Spleen (tissue), 7 donors: Measurements from ENCODE around the gene NUP214.
A peak's percentile ranks its signal among the peaks of the same experiment; 100 is the strongest.

Experiments used
- CTCF ChIP-seq, 11 experiments: fragments of 200-600 bp in 7 of 11; fragments of 450-650 bp in 4 of 11; sonication (generic) in 4 of 11; IDR thresholded peaks in 8 of 11; conservative IDR thresholded peaks in 3 of 11; 1 replicate in 7 of 11; 2 replicates in 4 of 11; pipeline versions ENCODE4 v1.4.0 to v1.8.0; 2016 to 2021; ENCODE audit warnings: antibody characterized with exemption in 11 of 11, inconsistent platforms in 4 of 11, mild to moderate bottlenecking in 1 of 11
- POLR2A ChIP-seq, 3 donors: fragments of 450-650 bp; IDR thresholded peaks; one replicate each; pipeline ENCODE4 v1.5.1; 2017; ENCODE audit warnings: antibody characterized with exemption in 3 of 3, mild to moderate bottlenecking in 1 of 3
- POLR2AphosphoS5 ChIP-seq, 3 donors: sonication (generic); formaldehyde crosslinking; IDR thresholded peaks; one replicate each; pipeline ENCODE4 v1.5.1; 2017; ENCODE audit warnings: antibody characterized with exemption in 3 of 3
- donor health status: DM: no; HTN: no; CAD: no; lungs with moderate emphysema.
- donor health status: DM: no; HTN: no; CAD: no.
- donor health status: DM: no; HTN: no; CAD: no.

GRCh38 chr9:131214876-131215275 lies 89.5 kb downstream of the NUP214 start:
- TF ChIP-seq CTCF (IDR thresholded peaks at IDR 0.05 in 8 of 11, conservative IDR thresholded peaks at IDR 0.05 in 3 of 11) = no peak
- TF ChIP-seq POLR2A (IDR thresholded peaks at IDR 0.05) = no peak
- peak in 1 of 3 donors; percentile 74 for TF ChIP-seq POLR2AphosphoS5 (IDR thresholded peaks at IDR 0.05)
